Measurements from ENCODE around the gene NFASC.

The NFASC gene

DNA sequence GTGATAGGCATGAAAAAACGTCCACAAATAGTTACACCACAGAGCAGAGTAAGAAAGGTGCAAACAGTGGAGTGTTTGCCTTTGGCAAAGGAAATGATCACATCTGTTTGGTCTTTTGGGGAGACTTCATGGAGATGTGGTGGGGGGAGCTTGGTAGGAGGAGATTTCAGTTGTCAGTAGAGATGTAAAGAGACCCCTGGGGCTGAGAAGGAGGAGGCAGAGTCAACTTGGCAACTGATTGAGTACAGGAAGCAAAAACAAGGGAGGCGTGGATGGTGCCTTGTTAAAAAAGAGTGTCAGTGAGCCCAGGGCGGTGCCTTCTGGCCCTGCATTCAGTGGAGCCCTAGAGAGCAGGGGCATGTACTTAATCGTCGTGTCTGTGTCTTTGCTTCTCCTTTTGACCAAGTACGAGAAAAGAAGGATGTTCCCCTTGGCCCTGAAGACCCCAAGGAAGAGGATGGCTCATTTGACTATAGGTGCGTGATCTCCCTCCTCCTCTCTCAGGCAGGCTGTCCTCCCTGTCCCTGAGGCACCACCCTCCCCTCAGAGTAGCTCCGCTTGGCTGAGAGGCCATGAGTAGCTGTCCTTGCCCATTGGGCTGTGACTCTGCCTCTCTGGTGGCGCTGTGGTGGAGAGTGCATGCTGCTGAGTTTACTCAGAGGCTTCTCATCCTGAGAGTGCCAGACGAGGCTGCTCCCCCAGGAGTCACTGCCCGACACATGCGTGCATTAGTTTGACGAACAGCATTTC is 141.9 kb downstream of the NFASC start:
- Histone ChIP-seq H3K4me3 (no peak overlapping the region), H3K36me3 (peaks cover 0 to 11% (median 0%) of the 10 kb centered on the region in 3 donors), H3K27ac (no peak overlapping the region), H3K4me1 (peaks cover 0 to 8% (median 0%) of the 10 kb centered on the region in 4 donors), H3K27me3 (no peaks in the 10 kb centered on the region), H3K9me3 (no peaks in the 10 kb centered on the region)
- no peak for DNase-seq
- TF ChIP-seq, protein P1, sequence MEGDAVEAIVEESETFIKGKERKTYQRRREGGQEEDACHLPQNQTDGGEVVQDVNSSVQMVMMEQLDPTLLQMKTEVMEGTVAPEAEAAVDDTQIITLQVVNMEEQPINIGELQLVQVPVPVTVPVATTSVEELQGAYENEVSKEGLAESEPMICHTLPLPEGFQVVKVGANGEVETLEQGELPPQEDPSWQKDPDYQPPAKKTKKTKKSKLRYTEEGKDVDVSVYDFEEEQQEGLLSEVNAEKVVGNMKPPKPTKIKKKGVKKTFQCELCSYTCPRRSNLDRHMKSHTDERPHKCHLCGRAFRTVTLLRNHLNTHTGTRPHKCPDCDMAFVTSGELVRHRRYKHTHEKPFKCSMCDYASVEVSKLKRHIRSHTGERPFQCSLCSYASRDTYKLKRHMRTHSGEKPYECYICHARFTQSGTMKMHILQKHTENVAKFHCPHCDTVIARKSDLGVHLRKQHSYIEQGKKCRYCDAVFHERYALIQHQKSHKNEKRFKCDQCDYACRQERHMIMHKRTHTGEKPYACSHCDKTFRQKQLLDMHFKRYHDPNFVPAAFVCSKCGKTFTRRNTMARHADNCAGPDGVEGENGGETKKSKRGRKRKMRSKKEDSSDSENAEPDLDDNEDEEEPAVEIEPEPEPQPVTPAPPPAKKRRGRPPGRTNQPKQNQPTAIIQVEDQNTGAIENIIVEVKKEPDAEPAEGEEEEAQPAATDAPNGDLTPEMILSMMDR (IDR thresholded peaks at IDR 0.05): no peak
- intact Hi-C loops (cut with DNase I; ENCODE audit: low total_unique reads): no loop called here

DNA sequence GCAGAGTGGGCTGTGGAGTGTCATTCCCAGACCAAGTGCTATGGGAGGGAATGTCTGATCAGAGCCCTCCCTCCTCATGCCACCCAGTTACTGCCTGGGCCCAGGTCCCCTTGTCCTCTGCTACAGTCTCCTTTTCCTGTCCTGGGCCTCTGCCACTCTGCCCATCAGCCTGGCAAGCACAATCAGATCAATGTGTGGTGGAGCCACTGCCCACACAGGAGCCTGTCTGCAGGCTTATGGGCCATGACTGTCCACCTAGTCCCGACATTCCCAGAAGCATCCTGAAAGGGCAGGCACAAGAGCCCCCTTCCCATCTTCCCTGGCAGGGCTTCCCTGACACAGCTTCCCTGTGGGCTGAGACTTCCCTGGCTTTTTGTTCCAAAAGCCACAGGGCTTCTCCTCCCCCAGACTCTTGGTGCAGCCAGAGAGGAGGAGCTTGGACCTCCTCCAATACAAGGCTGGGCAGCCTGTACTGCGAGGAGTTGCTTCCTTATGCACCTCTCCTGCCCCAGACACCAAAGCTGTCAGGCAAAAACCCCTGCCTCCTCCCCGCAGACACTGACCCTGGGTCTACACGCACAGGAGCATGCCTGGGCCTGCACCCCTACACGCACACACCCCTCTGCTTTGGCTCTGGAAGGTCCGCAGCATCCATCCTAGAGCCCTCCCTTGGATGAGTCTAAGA is 143.2 kb downstream of the NFASC start:
- no peak for DNase-seq
- no peak overlapping the region for H3K27ac ChIP-seq
- H3K4me3 ChIP-seq: no peak overlapping the region
- intact Hi-C loops (cut with DNase I; ENCODE audit: low total_unique reads): no loop called here
- peaks cover 0 to 8% (median 0%) of the 10 kb centered on the region in 4 donors for H3K4me1 ChIP-seq
- H3K27me3 ChIP-seq: no peaks in the 10 kb centered on the region
- H3K36me3 ChIP-seq: peaks cover 0 to 23% (median 0%) of the 10 kb centered on the region in 3 donors
- TF ChIP-seq, protein P1 (IDR thresholded peaks at IDR 0.05): no peak
- H3K9me3 ChIP-seq: no peaks in the 10 kb centered on the region

DNA sequence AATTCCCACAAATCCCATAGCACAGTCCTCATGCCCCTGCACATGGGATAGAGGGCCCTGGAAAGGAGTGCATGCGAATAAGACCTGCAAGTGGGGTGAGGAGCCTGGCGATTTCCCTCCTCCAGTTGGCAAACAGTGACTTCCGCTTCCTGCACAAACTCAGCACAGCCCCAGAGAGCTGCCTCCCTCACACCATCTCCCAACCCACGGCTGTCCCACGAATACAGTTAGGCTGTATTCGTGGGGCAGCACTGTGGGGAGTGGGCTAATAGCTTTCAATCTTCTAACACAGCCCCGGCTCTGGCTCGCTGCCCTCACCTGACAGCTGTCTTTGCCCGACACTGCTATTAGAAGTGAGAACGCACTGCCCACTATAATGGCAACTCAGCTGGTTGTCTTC is 144.1 kb downstream of the NFASC start:
- DNase-seq: no peak
- H3K9me3 ChIP-seq: no peaks in the 10 kb centered on the region
- no peak overlapping the region for H3K27ac ChIP-seq
- peaks cover 0 to 24% (median 0%) of the 10 kb centered on the region in 3 donors for H3K36me3 ChIP-seq
- H3K4me3 ChIP-seq: no peak overlapping the region
- intact Hi-C loops (cut with DNase I; ENCODE audit: low total_unique reads): no loop called here
- TF ChIP-seq, protein P1 (IDR thresholded peaks at IDR 0.05): no peak
- H3K4me1 ChIP-seq: peaks cover 0 to 8% (median 0%) of the 10 kb centered on the region in 4 donors
- H3K27me3 ChIP-seq: no peaks in the 10 kb centered on the region

DNA sequence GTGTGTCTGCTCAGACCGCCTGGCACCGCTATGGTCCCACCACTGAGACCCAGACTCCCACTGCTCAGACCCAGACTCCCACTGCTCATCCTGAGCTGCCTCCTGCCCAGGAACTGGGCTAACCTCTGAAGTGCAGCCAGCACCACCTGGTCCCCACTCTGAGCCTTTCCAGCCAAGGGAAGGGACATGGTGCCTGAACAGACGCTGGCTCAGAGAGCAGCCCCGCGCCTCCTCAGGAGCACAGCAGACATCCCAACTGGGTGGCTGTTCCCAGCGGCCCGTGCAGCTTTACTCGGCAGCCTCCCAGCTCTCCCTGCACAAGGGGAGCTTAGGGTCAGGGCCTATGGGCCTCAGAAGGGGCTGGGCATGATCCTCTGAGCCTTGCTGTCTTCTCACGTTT is 144.6 kb downstream of the NFASC start:
- Histone ChIP-seq H3K4me1 (peaks cover 0 to 8% (median 0%) of the 10 kb centered on the region in 4 donors), H3K27ac (no peak overlapping the region), H3K9me3 (no peaks in the 10 kb centered on the region), H3K4me3 (no peak overlapping the region), H3K27me3 (no peaks in the 10 kb centered on the region), H3K36me3 (peaks cover 0 to 20% (median 0%) of the 10 kb centered on the region in 3 donors)
- TF ChIP-seq, protein P1 (IDR thresholded peaks at IDR 0.05): no peak
- no peak for DNase-seq
- intact Hi-C loops (cut with DNase I; ENCODE audit: low total_unique reads): no loop called here

DNA sequence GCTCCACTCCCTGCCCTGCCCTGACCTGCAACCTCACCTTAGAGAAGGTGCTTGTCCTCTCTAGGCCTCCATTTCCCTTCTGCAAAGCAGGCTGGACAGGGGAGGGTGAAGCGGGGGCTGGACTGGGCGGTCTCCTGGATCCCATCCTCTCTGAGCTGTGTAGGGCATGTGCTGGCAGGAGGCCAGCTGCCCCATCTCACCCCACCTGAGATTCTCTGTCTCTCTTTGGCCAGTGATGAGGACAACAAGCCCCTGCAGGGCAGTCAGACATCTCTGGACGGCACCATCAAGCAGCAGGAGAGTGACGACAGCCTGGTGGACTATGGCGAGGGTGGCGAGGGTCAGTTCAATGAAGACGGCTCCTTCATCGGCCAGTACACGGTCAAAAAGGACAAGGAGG is 145.4 kb downstream of the NFASC start:
- intact Hi-C loops (cut with DNase I; ENCODE audit: low total_unique reads): no loop called here
- H3K9me3 ChIP-seq: no peaks in the 10 kb centered on the region
- peaks cover 0 to 19% (median 0%) of the 10 kb centered on the region in 3 donors for H3K36me3 ChIP-seq
- no peak for DNase-seq
- TF ChIP-seq, protein P1 (IDR thresholded peaks at IDR 0.05): no peak
- no peak overlapping the region for H3K27ac ChIP-seq
- peaks cover 0 to 8% (median 0%) of the 10 kb centered on the region in 4 donors for H3K4me1 ChIP-seq
- H3K27me3 ChIP-seq: no peaks in the 10 kb centered on the region
- no peak overlapping the region for H3K4me3 ChIP-seq
